NCI-H146 (cell line): Measurements from ENCODE around the gene MAVS.
"Not testable (repeated sequence)": the region's sequence is repeated elsewhere in the genome, so short reads cannot be mapped to it uniquely, and the experiment has no call there.

Source experiments
- DNase-seq: peaks from one replicate; lab custom pipeline; 2025; lab: John Stamatoyannopoulos, UW

MAVS gene

GRCh38 chr20:3815703-3816315 lies 30.8 kb upstream of the MAVS start:
- DNase-seq: no peak

DNA sequence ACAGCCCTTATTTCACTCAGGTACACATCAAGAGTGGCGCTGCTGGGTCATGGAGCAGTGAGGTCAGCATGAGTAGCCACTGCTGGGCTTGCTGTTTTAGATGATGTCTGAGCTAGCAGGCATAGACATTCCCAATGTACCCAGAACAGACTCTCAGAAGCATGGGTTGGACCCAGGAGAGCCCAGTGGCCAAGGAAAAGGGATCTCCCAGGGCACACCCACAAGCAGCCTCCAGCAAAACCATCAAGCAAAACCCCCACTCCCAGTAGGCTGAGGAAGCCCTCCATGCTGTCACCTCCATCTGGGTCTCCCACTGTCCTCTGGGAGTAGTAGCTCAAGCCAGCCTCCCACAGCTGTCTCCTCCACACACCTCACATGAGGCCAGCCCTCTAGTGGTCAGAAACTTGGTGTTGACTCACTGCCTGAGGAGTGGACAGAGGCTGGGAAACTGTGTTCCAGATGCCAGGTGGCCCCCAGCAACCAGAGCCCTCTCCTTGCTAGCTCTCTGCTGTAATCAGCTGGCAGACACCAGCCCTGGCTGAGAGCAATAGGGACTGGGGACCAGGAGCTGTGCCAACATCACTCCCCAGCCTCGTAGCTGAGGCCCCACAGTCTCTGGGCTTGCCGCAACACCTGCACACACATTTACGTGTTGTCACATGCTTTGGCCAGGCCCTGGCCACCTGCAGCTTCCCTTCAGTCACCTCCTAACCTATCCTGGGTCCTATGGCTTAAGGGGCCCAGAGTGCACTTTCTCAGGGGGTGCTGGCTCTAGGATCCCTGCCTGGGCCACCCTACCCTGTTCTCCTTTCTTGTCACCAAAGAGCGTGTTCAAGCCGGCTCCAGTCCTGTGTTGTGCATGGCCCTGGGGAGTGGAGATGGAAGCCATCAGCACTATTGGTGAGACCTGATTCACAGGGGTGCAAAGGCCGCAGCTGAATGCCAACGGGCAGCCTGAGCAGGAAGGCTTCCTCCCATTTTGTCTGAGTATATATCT lies 28.2 kb upstream of the MAVS start:
- DNase-seq: peak; percentile 86

- DNase-seq: no peak
Measured at GRCh38 chr20:3819411-3820047, 27.1 kb upstream of the MAVS start.

DNA sequence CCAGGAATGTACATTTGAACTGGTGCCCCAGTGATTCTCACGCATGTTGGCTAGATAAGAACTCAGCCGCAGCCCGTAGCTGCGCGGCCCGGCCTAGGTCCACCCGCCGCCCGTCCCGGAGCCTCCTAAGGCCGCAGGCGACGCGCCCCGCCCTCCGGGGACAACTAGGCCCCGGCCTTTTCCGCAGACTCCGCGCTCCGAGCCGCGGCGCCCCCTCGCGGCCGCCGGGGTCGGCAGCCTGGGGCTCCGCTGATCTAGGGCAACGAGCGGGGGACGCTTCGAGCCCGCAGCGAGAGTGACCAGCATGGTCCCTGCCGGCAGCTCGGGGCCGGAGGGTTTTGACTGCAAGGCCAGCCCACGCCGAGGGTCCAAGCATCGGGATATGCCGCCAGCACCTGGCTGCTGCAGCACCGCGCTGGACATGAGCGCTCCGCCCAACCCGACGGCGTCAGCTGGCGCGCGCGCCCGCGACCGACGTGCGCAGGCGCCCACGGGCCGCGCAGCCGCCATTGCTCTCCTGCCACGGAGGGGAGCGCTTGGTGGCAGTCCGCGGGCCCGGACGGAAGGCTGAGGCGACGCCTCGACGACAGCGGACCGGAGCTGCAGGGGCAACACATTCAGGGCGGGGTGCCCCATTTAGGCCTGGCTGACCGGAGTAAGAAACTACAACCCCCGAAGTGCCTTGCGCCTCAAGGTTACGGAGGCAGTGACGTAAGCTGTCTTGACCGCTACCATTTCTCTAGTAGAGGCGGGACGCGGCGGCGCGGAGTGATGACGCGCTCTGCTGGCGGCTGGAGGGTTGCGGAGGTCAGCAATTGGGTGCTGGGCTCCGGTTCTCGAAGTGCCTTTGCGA lies 26.4 kb upstream of the MAVS start, which contains the start of gene AP5S1:
AP5S1 (plus strand) TSS at position 500 of the 853 bp plus-strand sequence. CDS start 1,571 bp downstream, outside the sequence.
- DNase-seq: peak; percentile 96

DNA sequence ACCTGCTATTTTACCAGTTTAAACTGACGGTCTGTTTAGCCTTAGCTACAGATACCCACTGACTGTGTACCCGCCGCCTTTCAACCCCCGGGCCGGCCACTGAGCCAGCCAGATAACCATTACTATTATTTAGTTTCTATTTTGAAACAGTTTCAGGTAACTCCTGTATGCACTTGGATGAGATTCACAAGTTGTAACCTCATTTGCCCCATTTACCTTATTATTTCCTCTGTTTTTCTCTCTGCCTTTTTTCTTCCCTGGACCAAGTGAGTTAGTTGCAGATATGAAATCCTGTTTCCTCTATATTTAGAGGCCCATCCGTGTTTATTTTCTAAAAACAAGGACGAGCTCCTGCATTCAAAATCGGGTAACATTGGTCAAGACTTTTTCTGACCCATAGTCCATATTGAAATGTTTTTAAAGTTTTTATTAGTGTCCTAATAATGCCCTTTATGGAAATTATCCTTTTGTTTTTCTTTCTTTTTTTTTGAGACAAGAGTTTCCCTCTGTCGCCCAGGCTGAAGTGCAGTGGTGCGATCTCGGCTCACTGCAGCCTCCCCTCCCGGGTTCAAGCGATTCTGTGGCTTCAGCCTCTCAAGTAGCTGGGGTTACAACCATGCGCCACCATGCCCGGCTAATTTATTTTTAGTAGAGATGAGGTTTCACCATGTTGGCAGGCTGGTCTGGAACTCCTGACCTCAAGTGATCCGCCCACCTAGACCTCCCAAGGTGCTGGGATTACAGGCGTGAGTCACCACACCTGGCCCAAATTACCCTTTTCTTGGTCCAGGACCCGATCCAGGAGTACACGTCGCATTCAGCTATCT lies 25.5 kb upstream of the MAVS start:
- DNase-seq: no peak

GRCh38 chr20:3821996-3822395 lies 24.6 kb upstream of the MAVS start:
- no peak for DNase-seq

DNA sequence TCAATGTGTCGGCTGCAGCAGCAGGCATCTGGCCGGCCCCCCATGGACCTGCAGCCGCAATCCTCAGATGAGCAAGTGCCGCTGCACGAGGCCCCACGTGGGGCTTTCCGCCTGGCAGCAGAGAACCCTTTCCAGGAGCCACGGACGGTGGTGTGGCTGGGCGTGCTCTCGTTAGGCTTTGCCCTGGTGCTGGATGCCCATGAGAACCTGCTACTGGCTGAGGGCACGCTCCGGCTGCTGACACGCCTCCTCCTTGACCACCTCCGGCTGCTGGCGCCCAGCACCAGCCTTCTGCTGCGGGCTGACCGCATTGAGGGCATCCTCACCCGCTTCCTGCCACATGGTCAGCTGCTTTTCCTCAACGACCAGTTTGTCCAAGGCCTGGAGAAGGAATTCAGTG lies 22.8 kb upstream of the MAVS start:
- DNase-seq: no peak

- DNase-seq: no peak
Measured at GRCh38 chr20:3825526-3825925, 21.1 kb upstream of the MAVS start.

DNA sequence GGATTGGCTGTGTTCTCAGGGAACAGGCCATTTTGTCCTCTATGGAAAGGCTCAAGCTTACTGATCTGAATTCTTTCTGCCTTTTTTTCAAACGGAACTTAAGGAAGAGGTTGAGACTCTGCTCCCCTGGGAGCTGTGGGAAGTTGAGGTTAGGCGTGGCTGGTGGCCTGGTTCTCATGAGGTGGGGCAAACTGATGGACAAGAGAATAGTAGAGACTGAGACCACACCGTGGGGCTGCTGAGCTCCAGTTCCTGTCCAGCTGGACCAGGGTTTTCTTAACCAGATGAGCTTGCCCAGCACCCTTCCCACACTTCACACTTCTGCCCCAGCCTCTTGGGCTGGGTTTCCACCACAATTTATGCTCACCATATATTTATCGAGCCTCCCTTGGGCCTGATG lies 20.2 kb upstream of the MAVS start:
- no peak for DNase-seq

DNA sequence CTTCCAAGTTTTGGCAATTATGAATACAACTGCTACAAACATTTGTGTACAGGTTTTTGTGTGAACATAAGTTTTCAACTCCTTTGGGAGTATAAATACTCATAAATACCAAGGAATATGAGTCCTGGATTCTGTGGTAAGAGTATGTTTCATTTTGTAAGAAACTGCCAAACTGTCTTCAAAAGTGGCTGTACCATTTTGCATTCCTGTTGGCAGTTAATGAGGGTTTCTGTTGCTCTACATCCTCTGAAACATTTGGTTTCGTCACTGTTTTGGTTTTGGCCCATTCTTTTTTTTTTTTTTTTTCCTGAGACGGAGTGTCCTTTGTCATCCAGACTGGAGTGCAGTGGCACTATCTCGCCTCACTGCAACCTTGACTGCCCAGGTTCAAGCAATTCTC lies 17.8 kb upstream of the MAVS start:
- no peak for DNase-seq

DNA sequence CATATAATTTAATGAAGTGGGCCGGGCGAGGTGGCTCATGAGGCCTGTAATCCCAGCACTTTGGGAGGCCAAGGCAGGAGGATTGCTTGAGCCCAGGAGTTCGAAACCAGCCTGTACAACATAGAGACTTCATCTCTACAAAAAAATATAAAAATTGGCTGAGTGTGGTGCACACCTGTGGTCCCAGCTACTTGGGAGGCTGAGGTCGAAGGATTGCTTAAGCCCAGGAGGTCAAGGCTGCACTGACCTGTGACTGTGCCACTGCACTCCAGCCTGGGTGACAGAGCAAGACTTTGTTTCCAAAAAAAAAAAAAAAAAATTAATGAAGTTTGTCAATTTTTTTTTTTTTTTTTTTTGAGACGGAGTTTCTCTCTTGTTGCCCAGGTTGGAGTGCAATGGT lies 16.7 kb upstream of the MAVS start:
- not testable (repeated sequence) for DNase-seq

GRCh38 chr20:3836132-3836531 lies 10.5 kb upstream of the MAVS start:
- DNase-seq: no peak

- no peak for DNase-seq
Measured at GRCh38 chr20:3839328-3839727, 7.3 kb upstream of the MAVS start.

GRCh38 chr20:3840201-3840600 lies 6.4 kb upstream of the MAVS start:
- DNase-seq: not testable (repeated sequence)

DNA sequence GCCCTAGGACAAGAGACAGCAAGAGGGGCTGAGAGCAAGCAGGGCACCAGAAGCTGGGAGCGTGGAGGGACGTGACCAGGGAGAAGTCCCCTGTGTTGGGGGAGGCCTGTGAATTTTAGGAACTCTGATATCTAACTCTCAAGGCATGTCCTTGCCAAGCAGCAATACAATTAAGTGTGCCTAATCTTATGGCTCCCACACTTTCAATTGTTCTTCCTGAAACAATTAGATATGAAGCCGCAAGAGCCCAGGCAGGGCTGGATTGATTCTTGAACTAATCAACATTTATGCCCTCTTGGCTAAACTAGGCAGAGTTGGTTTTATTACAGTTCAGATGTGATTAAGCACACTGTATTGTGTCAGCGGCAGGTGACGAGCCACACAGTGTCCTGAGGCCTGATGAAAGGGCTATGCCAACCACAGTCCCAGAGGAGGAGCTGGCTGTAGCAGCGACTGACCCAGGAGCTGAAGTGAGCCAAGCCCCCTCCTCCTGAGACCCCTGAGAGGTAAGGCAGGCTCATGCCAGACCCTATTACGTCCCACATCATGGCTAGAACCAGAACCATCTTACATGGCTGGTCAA lies 4.2 kb upstream of the MAVS start:
- no peak for DNase-seq

DNA sequence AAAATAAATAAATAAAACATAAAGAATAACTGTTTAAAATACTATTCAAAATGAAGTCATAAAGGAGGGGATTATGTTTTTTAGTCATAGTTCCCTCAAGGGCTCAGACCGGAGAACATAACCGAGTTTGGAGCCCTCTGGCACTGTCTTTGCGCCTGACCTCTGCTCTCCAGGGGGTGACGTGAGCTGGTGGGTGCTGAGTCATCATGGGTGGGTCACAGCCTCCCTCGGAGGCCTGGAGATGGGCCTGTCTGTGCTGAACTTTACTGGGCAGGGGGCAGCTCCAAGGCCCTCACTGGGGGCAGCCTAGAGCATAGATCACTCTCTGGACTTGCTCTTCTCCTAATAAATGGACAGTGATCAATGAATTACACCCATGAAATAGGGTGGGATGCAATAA lies 3.1 kb upstream of the MAVS start:
- no peak for DNase-seq

DNA sequence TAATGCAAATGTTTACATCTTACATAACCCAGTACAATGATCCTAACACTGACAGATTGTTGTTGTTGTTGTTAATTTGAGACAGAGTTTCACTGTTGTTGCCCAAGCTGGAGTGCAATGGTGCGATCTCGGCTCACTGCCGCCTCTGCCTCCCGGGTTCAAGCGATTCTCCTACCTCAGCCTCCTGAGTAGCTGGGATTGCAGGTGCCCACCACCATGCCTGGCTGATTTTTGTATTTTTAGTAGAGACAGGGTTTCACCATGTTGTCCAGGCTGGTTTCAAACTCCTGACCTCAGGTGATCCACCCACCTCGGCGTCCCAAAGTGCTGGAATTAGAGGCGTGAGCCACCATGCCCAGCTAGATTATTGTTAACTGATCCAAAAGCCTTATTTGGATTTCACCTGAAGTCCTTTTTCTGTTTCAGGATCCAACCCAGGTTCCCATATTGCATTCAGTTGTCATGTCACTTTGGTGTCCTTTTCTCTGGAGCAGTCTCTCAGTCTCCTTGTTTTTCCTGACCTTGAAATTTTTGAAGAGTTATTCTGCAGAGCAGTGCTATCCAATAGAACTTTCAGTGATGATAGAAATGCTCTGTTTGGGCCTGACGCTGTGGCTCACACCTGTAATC lies 2.5 kb upstream of the MAVS start:
- not testable (repeated sequence) for DNase-seq

DNA sequence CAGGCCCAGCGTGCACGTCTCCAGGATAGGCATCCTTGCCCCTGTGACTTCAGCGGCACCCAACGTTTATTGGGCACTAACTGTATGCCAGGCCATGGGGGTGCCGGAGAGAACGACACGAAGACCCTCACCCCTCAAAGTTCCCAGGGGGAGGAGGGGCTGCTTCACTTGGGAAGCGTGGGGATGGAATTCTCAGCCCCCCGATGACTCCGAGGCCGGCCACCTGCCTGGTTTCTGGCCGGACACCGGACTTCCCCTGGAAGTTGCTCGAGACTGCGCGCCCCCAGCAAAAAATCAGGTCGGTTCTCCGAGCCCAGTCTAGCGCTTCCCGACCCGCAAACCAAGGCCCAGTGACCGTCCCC lies 275 bp upstream of the MAVS start:
- no peak for DNase-seq

DNA sequence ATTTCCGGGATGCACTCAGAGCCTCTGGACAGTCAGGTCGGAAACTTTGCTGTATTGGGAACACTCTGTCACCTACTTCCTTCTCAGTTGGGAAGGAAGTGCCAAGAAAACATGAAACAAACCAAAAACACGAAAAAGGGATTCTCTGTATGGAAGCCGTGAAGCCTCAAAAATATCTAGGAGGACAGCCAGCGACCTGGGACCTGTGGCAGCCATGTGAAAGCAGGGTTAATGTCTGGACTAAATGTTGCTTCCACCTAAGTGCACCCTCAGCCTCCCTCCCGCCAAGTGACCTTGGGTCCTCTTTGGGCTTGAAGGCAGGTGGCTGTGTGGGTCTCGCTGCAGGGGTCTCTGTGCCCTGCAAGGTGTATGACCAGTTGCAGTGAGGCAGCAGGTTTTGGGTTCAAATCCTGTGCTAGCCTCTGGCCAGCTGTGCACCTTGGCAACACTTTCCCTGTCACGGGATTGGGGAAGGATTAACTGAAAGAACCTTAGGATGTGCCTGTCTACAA lies 851 bp downstream of the MAVS start:
- DNase-seq: no peak

- DNase-seq: no peak
Measured at GRCh38 chr20:3848565-3848964, 1.9 kb downstream of the MAVS start.
